Endothelial cell of umbilical vein (primary cell): ENCODE data around the gene KCTD5.

Experiments
- EZH2 ChIP-seq: IDR thresholded peaks from 2 replicates; pipeline ENCODE4 v1.6.1; 2012; ENCODE audit warnings: borderline replicate concordance, low read depth, mild to moderate bottlenecking, moderate library complexity, low read length, inconsistent platforms; ENCODE audit not compliant: severe bottlenecking
- MYC ChIP-seq: IDR thresholded peaks from one replicate; pipeline ENCODE4 v1.6.1; 2011; ENCODE audit warnings: mild to moderate bottlenecking, low read depth, low read length
- POLR2AphosphoS5 ChIP-seq: IDR thresholded peaks from 2 replicates; pipeline ENCODE4 v1.6.1; 2012; ENCODE audit warnings: low read depth, mild to moderate bottlenecking, control low read depth, low read length, moderate library complexity; ENCODE audit not compliant: insufficient read depth

DNA sequence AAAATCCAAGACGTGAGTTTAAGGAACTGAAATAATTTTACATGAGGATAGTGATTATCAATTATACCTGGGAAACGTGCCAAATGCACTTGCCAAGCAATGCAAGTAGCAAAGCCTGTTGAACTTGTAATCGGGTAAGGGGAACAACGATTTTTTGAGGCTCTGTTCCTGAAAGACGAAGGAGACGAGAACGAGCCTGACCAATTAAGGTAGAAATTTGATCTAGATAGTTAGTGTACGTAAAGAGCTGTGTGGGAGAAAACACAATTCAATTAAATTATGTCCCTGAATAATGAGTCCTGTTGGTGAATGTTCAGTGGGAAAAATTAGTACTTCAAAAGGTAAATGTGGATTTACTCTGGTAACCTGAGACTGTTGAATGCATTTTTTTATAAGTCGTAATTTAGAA is 17.7 kb upstream of the KCTD5 start:
- TF ChIP-seq EZH2 = no peak
- TF ChIP-seq POLR2AphosphoS5 = no peak
- no peak for TF ChIP-seq MYC
